Adrenal gland (tissue), 12 donors: Measurements from ENCODE around the gene RASL10A. TPM values are rescaled to one million over a fixed set of nuclear protein-coding genes. Genes with fewer than 3 reads are reported as not detected.

Experiments
- DNase-seq, 7 donors: peaks; one replicate each; pipeline ENCODE4 v3.0.0-alpha.2; 2019 to 2020
- H3K27ac ChIP-seq, 5 donors: fragments of 200-600 bp; sonication (generic) in 4 of 5; 1 replicate in 3 of 5; 2 replicates in 2 of 5; pipeline versions ENCODE4 v1.5.1 to v1.8.0; 2016 to 2020; ENCODE audit warnings: mild to moderate bottlenecking in 1 of 5
- H3K27me3 ChIP-seq: fragments of 200-600 bp; 2 replicates; pipeline ENCODE4 v1.8.0; 2021
- H3K36me3 ChIP-seq, 2 donors: fragments of 200-600 bp; replicated peaks in 1 of 2; 1 replicate in 1 of 2; 2 replicates in 1 of 2; pipeline versions ENCODE4 v1.5.1 to v1.8.0; 2018 to 2022
- H3K4me1 ChIP-seq, 2 donors: fragments of 200-600 bp; replicated peaks in 1 of 2; 1 replicate in 1 of 2; 2 replicates in 1 of 2; pipeline versions ENCODE4 v1.5.1 to v1.8.0; 2018 to 2021
- H3K4me3 ChIP-seq, 4 donors: fragments of 200-600 bp; sonication (generic) in 3 of 4; one replicate each; pipeline ENCODE4 v1.5.1; 2016 to 2018
- H3K9me3 ChIP-seq, 3 donors: fragments of 200-600 bp; sonication (generic) in 1 of 3; replicated peaks in 1 of 3; 1 replicate in 2 of 3; 2 replicates in 1 of 3; pipeline versions ENCODE4 v1.5.1 to v1.8.0; 2016 to 2021
- POLR2A ChIP-seq, 2 donors: fragments of 450-650 bp; IDR thresholded peaks; one replicate each; pipeline ENCODE4 v1.6.1; 2017; ENCODE audit warnings: antibody characterized with exemption in 2 of 2, mild to moderate bottlenecking in 2 of 2, moderate library complexity in 1 of 2
- WGBS, 4 donors: extraction: QIAGEN DNeasy Blood & Tissue Kit in 2 of 4; methylation state at CpG; one replicate each; pipeline versions ENCODE4 v1.1.5 to v1.1.7; 2013 to 2017; 5-methylcytosine and 5-hydroxymethylcytosine counted together
- intact Hi-C, 2 donors: fragments of 100-400 bp; cut with DNase I; formaldehyde crosslinking; loops; one replicate each; pipeline versions ENCODE4 v1.14.1 to v1.15.0; 2022 to 2023
- polyA plus RNA-seq, 3 donors: library from polyadenylated mRNA; stranded (reverse); fragments of 200-250 nt in 2 of 3; fragments of 350-450 nt in 1 of 3; fragmentation: Illumina TruSeq in 1 of 3; extraction: RNeasy Lipid Tissue Mini Kit (QIAGEN cat#74804) in 1 of 3; gene quantifications; one replicate each; pipeline ENCODE4 v1.2.3, GENCODE V29; 2013 to 2014
- total RNA-seq, 9 donors: library from RNA; depleted of rRNA in 4 of 9; stranded (reverse); fragments of >200 nt in 4 of 9; fragments of 120-200 nt in 1 of 9; fragmentation: NEBNext Ultra II Directional in 1 of 9; extraction: Animal tissue kit (Norgen Biotek cat#: 25700) in 1 of 9; gene quantifications; one replicate each; pipeline versions ENCODE4 v1.1.0 to v1.2.4, GENCODE V29; 2013 to 2023
- TF ChIP-seq, protein P1 (sequence below), 6 experiments: fragments of 450-650 bp in 4 of 6; fragments of 200-600 bp in 2 of 6; sonication (generic) in 1 of 6; IDR thresholded peaks; 1 replicate in 5 of 6; 2 replicates in 1 of 6; pipeline versions ENCODE4 v1.5.1 to v1.8.0; 2016 to 2021; ENCODE audit warnings: antibody characterized with exemption in 6 of 6, mild to moderate bottlenecking in 2 of 6, moderate library complexity in 1 of 6
- donor health status: healthy with polysubstance abuse.
- donor health status: Bipolar disorder and iron deficiency.
- donor health status: DM: yes; HTN: yes; CAD: no.
- donor health status: DM: no; HTN: no; CAD: no.
- donor health status: DM: no; HTN: no; CAD: no.
- donor health status: DM: yes; HTN: yes; CAD: no.

The RASL10A gene
- total and polyA plus RNA-seq, 12 donors = 0.33 to 14.4 (median 1.8) TPM

DNA sequence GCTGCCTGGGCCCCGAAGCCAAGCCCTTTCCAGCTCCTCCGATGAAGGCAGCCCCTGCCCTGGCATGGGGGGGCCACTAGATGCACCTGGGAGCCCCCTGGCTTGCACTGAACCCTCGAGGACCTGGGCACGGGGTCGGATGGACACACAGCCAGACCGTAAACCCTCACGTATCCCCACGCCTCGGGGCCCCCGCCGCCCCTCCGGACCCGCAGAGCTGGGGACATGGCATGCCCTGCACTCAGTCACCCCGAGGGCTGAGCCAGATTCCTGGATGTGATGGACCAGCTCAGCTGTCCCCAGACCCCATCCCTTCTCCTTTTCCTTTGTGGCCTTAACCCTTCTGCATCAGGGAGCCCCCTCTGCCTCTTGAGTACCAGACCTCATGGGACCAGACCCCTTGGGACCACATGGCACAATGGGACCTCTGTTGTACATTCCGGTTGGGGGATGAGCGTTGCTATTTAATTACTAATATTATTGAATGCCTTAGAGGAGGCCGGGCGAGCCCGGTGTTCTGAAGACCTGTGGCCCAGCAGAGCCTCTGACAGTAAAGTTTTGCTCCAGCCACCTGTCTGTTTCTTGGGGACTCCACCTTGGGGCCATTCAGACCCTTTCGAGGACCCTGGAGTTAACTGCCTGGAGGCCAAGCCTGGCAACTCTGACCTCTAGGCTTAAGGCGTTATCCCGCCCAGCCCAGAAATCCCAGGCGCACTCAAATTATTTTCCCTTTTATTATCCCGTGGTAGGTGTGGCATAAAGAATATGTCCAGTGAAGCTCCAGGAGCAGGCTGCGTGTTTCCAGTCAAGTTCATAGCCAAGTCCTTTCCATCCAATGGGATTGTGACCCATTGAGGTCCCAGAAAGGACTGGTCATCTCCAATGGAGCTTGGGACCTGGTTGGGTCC, 3.0 kb downstream of the RASL10A start:
- intact Hi-C loops = no loop called here
- peaks cover 22% of the 10 kb centered on the region for H3K27me3 ChIP-seq
- H3K4me3 ChIP-seq = no peak overlapping the region
- no peaks in the 10 kb centered on the region for H3K9me3 ChIP-seq
- TF ChIP-seq, protein P1, sequence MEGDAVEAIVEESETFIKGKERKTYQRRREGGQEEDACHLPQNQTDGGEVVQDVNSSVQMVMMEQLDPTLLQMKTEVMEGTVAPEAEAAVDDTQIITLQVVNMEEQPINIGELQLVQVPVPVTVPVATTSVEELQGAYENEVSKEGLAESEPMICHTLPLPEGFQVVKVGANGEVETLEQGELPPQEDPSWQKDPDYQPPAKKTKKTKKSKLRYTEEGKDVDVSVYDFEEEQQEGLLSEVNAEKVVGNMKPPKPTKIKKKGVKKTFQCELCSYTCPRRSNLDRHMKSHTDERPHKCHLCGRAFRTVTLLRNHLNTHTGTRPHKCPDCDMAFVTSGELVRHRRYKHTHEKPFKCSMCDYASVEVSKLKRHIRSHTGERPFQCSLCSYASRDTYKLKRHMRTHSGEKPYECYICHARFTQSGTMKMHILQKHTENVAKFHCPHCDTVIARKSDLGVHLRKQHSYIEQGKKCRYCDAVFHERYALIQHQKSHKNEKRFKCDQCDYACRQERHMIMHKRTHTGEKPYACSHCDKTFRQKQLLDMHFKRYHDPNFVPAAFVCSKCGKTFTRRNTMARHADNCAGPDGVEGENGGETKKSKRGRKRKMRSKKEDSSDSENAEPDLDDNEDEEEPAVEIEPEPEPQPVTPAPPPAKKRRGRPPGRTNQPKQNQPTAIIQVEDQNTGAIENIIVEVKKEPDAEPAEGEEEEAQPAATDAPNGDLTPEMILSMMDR (IDR thresholded peaks at IDR 0.05) = no peak
- no peak for TF ChIP-seq POLR2A (IDR thresholded peaks at IDR 0.05)
- H3K36me3 ChIP-seq = no peaks in the 10 kb centered on the region
- DNase-seq = peak in 2 of 7 donors; percentile 24 to 26
- no peak overlapping the region for H3K27ac ChIP-seq
- H3K4me1 ChIP-seq = peaks cover 59 to 75% of the 10 kb centered on the region in 2 donors
- 90 to 93% (median 92%) methylated on average over 13 to 25 of the region's 25 CpGs for WGBS, 4 donors

DNA sequence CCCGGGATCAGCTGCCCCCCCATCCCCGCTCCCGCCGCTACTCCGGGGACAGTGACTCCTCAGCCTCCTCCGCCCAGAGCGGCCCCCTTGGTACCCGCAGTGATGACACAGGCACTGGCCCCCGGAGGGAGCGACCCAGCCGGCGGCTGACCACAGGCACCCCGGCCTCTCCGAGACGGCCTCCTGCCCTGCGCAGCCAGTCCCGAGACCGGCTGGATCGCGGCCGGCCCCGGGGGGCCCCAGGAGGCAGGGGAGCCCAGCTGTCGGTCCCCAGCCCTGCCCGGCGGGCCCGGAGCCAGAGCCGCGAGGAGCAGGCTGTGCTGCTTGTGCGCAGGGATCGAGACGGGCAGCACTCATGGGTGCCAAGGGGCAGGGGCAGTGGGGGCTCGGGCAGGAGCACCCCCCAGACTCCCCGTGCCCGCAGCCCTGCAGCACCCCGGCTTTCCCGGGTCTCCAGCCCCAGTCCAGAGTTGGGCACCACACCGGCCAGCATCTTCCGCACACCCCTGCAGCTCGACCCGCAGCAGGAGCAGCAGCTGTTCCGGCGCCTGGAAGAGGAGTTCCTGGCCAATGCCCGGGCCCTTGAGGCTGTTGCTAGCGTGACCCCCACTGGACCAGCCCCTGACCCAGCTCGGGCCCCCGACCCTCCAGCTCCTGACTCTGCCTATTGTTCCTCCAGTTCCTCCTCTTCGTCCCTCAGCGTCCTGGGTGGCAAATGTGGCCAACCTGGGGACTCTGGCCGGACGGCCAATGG, 3.9 kb downstream of the RASL10A start:
- H3K4me3 ChIP-seq = no peak overlapping the region
- no peak for TF ChIP-seq POLR2A (IDR thresholded peaks at IDR 0.05)
- TF ChIP-seq, protein P1 (IDR thresholded peaks at IDR 0.05) = no peak
- peaks cover 22% of the 10 kb centered on the region for H3K27me3 ChIP-seq
- WGBS, 4 donors = 69% methylated on average over 26 to 50 of the region's 50 CpGs; no CpG with 5 or more reads in 1 of the 4 donors
- peaks cover 60 to 79% of the 10 kb centered on the region in 2 donors for H3K4me1 ChIP-seq
- intact Hi-C loops = no loop called here
- no peaks in the 10 kb centered on the region for H3K36me3 ChIP-seq
- H3K27ac ChIP-seq = peak overlapping the region in 2 of 5 donors; percentile 34 to 82
- H3K9me3 ChIP-seq = no peaks in the 10 kb centered on the region
- DNase-seq = peak in 3 of 7 donors; percentile 29 to 65 (median 44)

DNA sequence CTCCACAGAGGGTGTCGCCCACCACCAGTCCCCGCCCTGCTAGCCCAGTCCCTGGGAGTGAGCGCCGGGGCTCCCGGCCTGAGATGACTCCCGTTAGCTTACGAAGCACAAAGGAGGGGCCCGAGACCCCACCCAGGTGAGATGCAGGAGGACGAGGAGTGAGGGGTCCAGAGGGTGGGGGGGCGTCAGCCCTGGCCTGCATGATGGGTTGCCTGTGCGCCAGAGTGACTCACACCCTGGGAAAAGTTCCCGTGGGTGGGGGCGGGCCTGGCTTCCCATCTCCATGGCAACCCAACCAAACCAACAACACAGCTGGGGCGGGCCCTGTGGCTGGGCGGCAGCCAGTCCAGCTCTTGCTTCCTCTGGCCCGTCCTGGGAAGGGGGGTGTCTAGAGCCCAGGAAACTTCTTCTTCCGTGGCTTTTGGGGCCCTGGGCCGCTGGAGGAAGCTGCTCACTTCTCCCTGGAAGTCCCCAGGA, 4.6 kb downstream of the RASL10A start:
- Histone ChIP-seq H3K27me3 (peaks cover 22% of the 10 kb centered on the region), H3K36me3 (no peaks in the 10 kb centered on the region), H3K4me1 (peaks cover 60 to 85% of the 10 kb centered on the region in 2 donors), H3K27ac (peak overlapping the region in 3 of 5 donors; percentile 19 to 82 (median 69)), H3K4me3 (no peak overlapping the region), H3K9me3 (no peaks in the 10 kb centered on the region)
- no peak for TF ChIP-seq POLR2A (IDR thresholded peaks at IDR 0.05)
- TF ChIP-seq, protein P1 (IDR thresholded peaks at IDR 0.05) = no peak
- intact Hi-C loops = no loop called here
- DNase-seq = peak; percentile 98 to 99 (median 98)
- WGBS, 4 donors = 0 to 23% (median 12%) methylated on average over 6 to 18 of the region's 18 CpGs
